Calu3 (cell line): ENCODE measurements around the gene TSPOAP1. TPM values are rescaled to one million over a fixed set of nuclear protein-coding genes. Genes with fewer than 3 reads are reported as not detected.

Experiments used
- BruUV-seq: library from RNA; stranded (reverse); fragments of 400-500 nt; replicated peaks from 2 replicates; lab custom pipeline; 2021; lab: Mats Ljungman, UMichigan
- CTCF ChIA-PET: fragments of 300-600 bp; sonication (Branson Sonifier 250); formaldehyde crosslinking; loops from one replicate; lab custom pipeline; 2022; ENCODE audit warnings: antibody characterized with exemption; lab: Charles Lee
- DNase-seq: peaks from one replicate; pipeline ENCODE4 v3.0.0; 2022
- H3K27ac Mint-ChIP-seq: one replicate; pipeline ENCODE4 v1.8.0; 2022; ENCODE audit warnings: mixed read lengths; ENCODE audit not compliant: unreplicated experiment
- H3K27me3 Mint-ChIP-seq: one replicate; pipeline ENCODE4 v1.8.0; 2022; ENCODE audit warnings: mixed read lengths; ENCODE audit not compliant: unreplicated experiment
- H3K36me3 Mint-ChIP-seq: one replicate; pipeline ENCODE4 v1.8.0; 2022; ENCODE audit warnings: mild to moderate bottlenecking, moderate library complexity, mixed read lengths; ENCODE audit not compliant: insufficient read depth, unreplicated experiment
- H3K4me1 Mint-ChIP-seq: one replicate; pipeline ENCODE4 v1.8.0; 2022; ENCODE audit warnings: mild to moderate bottlenecking, low read depth, mixed read lengths; ENCODE audit not compliant: unreplicated experiment
- H3K4me3 Mint-ChIP-seq: one replicate; pipeline ENCODE4 v1.8.0; 2022; ENCODE audit warnings: mild to moderate bottlenecking, low read depth, moderate library complexity, mixed read lengths; ENCODE audit not compliant: unreplicated experiment
- H3K9me3 Mint-ChIP-seq: one replicate; pipeline ENCODE4 v1.8.0; 2022; ENCODE audit warnings: low read depth, mixed read lengths; ENCODE audit not compliant: unreplicated experiment
- CTCF ChIP-seq: fragments of 200-600 bp; IDR thresholded peaks from one replicate; pipeline ENCODE4 v1.8.0; 2022; ENCODE audit warnings: antibody characterized with exemption; ENCODE audit not compliant: unreplicated experiment
- intact Hi-C: fragments of 100-400 bp; cut with micrococcal nuclease; formaldehyde crosslinking; loops from one replicate; pipeline ENCODE4 v1.10.0; 2022; ENCODE audit not compliant: unreplicated experiment
- total RNA-seq: library from RNA; stranded (reverse); gene quantifications from 2 replicates; pipeline ENCODE4 v1.2.3, GENCODE V29; 2022

The TSPOAP1 gene
- total RNA-seq, 1 experiment from 2014 or later = not detected

GRCh38 chr17:58267347-58268324, 61.0 kb downstream of the TSPOAP1 start:
- H3K4me3 Mint-ChIP-seq = no peak overlapping the region
- no peak for TF ChIP-seq CTCF
- H3K27me3 Mint-ChIP-seq = peaks cover 86% of the 10 kb centered on the region
- H3K36me3 Mint-ChIP-seq = no peaks in the 10 kb centered on the region
- no peaks in the 10 kb centered on the region for H3K9me3 Mint-ChIP-seq
- no peaks in the 10 kb centered on the region for H3K4me1 Mint-ChIP-seq
- DNase-seq = no peak
- H3K27ac Mint-ChIP-seq = no peak overlapping the region
- CTCF ChIA-PET = no interaction called here
- intact Hi-C loops = no loop called here
- BruUV-seq = no TSS peak

- Mint-ChIP-seq H3K27ac (no peak overlapping the region), H3K27me3 (peaks cover 90% of the 10 kb centered on the region), H3K36me3 (no peaks in the 10 kb centered on the region), H3K9me3 (no peaks in the 10 kb centered on the region), H3K4me1 (no peaks in the 10 kb centered on the region), H3K4me3 (no peak overlapping the region)
- no peak for DNase-seq
- CTCF ChIA-PET = no interaction called here
- intact Hi-C loops = no loop called here
- TF ChIP-seq CTCF = no peak
- no TSS peak for BruUV-seq
Observed at GRCh38 chr17:58265902-58266875, 62.4 kb downstream of the TSPOAP1 start.

DNA sequence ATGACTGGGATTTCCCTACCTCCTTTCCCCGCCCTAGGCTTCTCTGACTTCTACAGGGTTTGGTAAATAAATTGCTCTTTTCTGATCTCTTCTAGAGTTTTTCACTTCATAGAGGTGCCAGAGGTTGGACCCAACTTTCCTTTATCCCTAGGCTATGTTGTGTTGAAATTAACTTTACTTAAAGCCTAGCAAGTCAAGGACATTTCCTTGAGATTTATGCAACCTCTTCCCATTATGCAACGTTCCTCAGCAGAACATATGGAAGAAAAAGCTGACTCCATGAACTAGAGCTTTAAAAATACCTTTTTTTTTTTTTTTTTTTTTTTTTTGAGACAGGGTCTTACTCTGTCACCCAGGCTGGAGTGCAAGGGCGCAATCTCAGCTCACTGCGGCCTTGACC, 63.3 kb downstream of the TSPOAP1 start:
- no peak overlapping the region for H3K27ac Mint-ChIP-seq
- no peak overlapping the region for H3K4me3 Mint-ChIP-seq
- intact Hi-C loops = no loop called here
- no peaks in the 10 kb centered on the region for H3K9me3 Mint-ChIP-seq
- CTCF ChIA-PET = interaction anchor here (0.6 kb wide), 1 partner anchor 46 kb away, joined by 6 read pairs; no protein-coding TSS in a partner anchor
- no TSS peak for BruUV-seq
- DNase-seq = no peak
- no peak for TF ChIP-seq CTCF
- H3K4me1 Mint-ChIP-seq = no peaks in the 10 kb centered on the region
- peaks cover 98% of the 10 kb centered on the region for H3K27me3 Mint-ChIP-seq
- H3K36me3 Mint-ChIP-seq = no peaks in the 10 kb centered on the region

GRCh38 chr17:58264407-58265103, 64.0 kb downstream of the TSPOAP1 start:
- intact Hi-C loops = no loop called here
- H3K9me3 Mint-ChIP-seq = no peaks in the 10 kb centered on the region
- no TSS peak for BruUV-seq
- CTCF ChIA-PET = interaction anchor here (0.6 kb wide), 1 partner anchor 45 kb away, joined by 6 read pairs; no protein-coding TSS in a partner anchor
- no peak overlapping the region for H3K4me3 Mint-ChIP-seq
- no peak for TF ChIP-seq CTCF
- peaks cover 98% of the 10 kb centered on the region for H3K27me3 Mint-ChIP-seq
- no peak for DNase-seq
- no peak overlapping the region for H3K27ac Mint-ChIP-seq
- H3K4me1 Mint-ChIP-seq = no peaks in the 10 kb centered on the region
- no peaks in the 10 kb centered on the region for H3K36me3 Mint-ChIP-seq
